Astrocyte (in vitro differentiated cells and primary cell): ENCODE results near the gene NFATC3. TPM values are rescaled to one million over a fixed set of nuclear protein-coding genes. Genes with fewer than 3 reads are reported as not detected.

Experiments
- DNase-seq: peaks from one replicate; pipeline ENCODE4 v3.0.0-alpha.2; 2010; ENCODE audit warnings: low read depth
- FAIRE-seq: peaks from 2 replicates; lab custom pipeline; 2011; peaks lifted over from hg19 to GRCh38; lab: Jason Lieb, UNC
- H2AFZ ChIP-seq: 2 replicates; pipeline ENCODE4 v1.6.0; 2012; ENCODE audit warnings: low read depth, low read length, inconsistent platforms
- H3K27ac ChIP-seq: 2 replicates; pipeline ENCODE4 v1.5.1; 2011; ENCODE audit warnings: low read depth, low read length, inconsistent platforms
- H3K27me3 ChIP-seq: 2 replicates; pipeline ENCODE4 v1.6.0; 2011; ENCODE audit warnings: low read length, inconsistent platforms; ENCODE audit not compliant: insufficient read depth
- H3K36me3 ChIP-seq: 2 replicates; pipeline ENCODE4 v1.5.1; 2011; ENCODE audit warnings: low read length, inconsistent platforms; ENCODE audit not compliant: insufficient read depth
- H3K4me1 ChIP-seq: 2 replicates; pipeline ENCODE4 v1.5.1; 2011; ENCODE audit warnings: low read length, inconsistent platforms; ENCODE audit not compliant: insufficient read depth
- H3K4me2 ChIP-seq: 2 replicates; pipeline ENCODE4 v1.6.0; 2012; ENCODE audit warnings: low read length, inconsistent platforms
- H3K4me3 ChIP-seq: 2 replicates; pipeline ENCODE4 v1.5.1; 2011; ENCODE audit warnings: low read depth, mild to moderate bottlenecking, low read length, inconsistent platforms; ENCODE audit not compliant: insufficient read depth
- H3K79me2 ChIP-seq: 2 replicates; pipeline ENCODE4 v1.6.0; 2012; ENCODE audit warnings: mild to moderate bottlenecking, low read length, inconsistent platforms; ENCODE audit not compliant: insufficient read depth
- H3K9ac ChIP-seq: 2 replicates; pipeline ENCODE4 v1.6.0; 2012; ENCODE audit warnings: mild to moderate bottlenecking, low read length, inconsistent platforms
- H3K9me3 ChIP-seq: 2 replicates; pipeline ENCODE4 v1.5.1; 2012; ENCODE audit warnings: low read depth, mild to moderate bottlenecking, low read length, inconsistent platforms; ENCODE audit not compliant: insufficient read depth
- H4K20me1 ChIP-seq: 2 replicates; pipeline ENCODE4 v1.6.0; 2012; ENCODE audit warnings: low read length, inconsistent platforms; ENCODE audit not compliant: insufficient read depth
- H3K27ac Mint-ChIP-seq: one replicate; pipeline ENCODE4 v1.8.0; 2021; ENCODE audit warnings: mild to moderate bottlenecking, mixed read lengths; ENCODE audit not compliant: unreplicated experiment
- H3K27me3 Mint-ChIP-seq: one replicate; pipeline ENCODE4 v1.8.0; 2021; ENCODE audit warnings: low read depth, mixed read lengths; ENCODE audit not compliant: unreplicated experiment
- H3K36me3 Mint-ChIP-seq: one replicate; pipeline ENCODE4 v1.8.0; 2021; ENCODE audit warnings: low read depth, mixed read lengths; ENCODE audit not compliant: unreplicated experiment
- H3K4me1 Mint-ChIP-seq: one replicate; pipeline ENCODE4 v1.8.0; 2021; ENCODE audit warnings: low read depth, mixed read lengths; ENCODE audit not compliant: unreplicated experiment
- H3K4me3 Mint-ChIP-seq: one replicate; pipeline ENCODE4 v1.8.0; 2021; ENCODE audit warnings: mild to moderate bottlenecking, moderate library complexity, mixed read lengths; ENCODE audit not compliant: unreplicated experiment
- H3K9me3 Mint-ChIP-seq: one replicate; pipeline ENCODE4 v1.8.0; 2021; ENCODE audit warnings: mild to moderate bottlenecking, mixed read lengths; ENCODE audit not compliant: unreplicated experiment
- CTCF ChIP-seq: IDR thresholded peaks from 2 replicates; pipeline ENCODE4 v1.5.1; 2011; ENCODE audit warnings: low read depth, mild to moderate bottlenecking, inconsistent platforms, low read length, moderate library complexity; ENCODE audit not compliant: insufficient read depth
- EZH2 ChIP-seq: IDR thresholded peaks from 2 replicates; pipeline ENCODE4 v1.6.1; 2012; ENCODE audit warnings: mild to moderate bottlenecking, low read length, inconsistent platforms; ENCODE audit not compliant: insufficient read depth
- total RNA-seq: library from RNA; stranded (reverse); gene quantifications from 2 replicates; pipeline ENCODE4 v1.2.1, GENCODE V29; 2021

NFATC3 gene
- total RNA-seq, 1 donor from 2014 or later = 34.0 TPM

GRCh38 chr16:68249371-68249770 is 164.2 kb downstream of the NFATC3 start:
- H3K4me3 Mint-ChIP-seq = no peak overlapping the region
- H3K27ac Mint-ChIP-seq = no peak overlapping the region
- H2AFZ ChIP-seq = no peak overlapping the region

GRCh38 chr16:68250951-68251350 is 165.8 kb downstream of the NFATC3 start:
- TF ChIP-seq EZH2 (no peak), CTCF (no peak)
- Mint-ChIP-seq H3K9me3 (no peaks in the 10 kb centered on the region), H3K4me3 (no peak overlapping the region), H3K4me1 (peaks cover 5% of the 10 kb centered on the region), H3K36me3 (peaks cover 8% of the 10 kb centered on the region), H3K27ac (no peak overlapping the region), H3K27me3 (no peaks in the 10 kb centered on the region)
- peaks cover 2% of the 10 kb centered on the region for H3K4me1 ChIP-seq
- H3K4me2 ChIP-seq = no peak overlapping the region
- peaks cover 7% of the 10 kb centered on the region for H3K36me3 ChIP-seq
- DNase-seq = no peak
- H4K20me1 ChIP-seq = peaks cover 23% of the 10 kb centered on the region
- FAIRE-seq = no peak
- no peaks in the 10 kb centered on the region for H3K9me3 ChIP-seq
- H3K27ac ChIP-seq = no peak overlapping the region
- peaks cover 23% of the 10 kb centered on the region for H3K79me2 ChIP-seq
- no peak overlapping the region for H3K9ac ChIP-seq
- H3K4me3 ChIP-seq = no peak overlapping the region
- no peak overlapping the region for H2AFZ ChIP-seq
- H3K27me3 ChIP-seq = no peaks in the 10 kb centered on the region

More at GRCh38 chr16:68249371-68249770, 164.2 kb downstream of the NFATC3 start:
- no peak overlapping the region for H3K4me2 ChIP-seq
- H4K20me1 ChIP-seq = peaks cover 23% of the 10 kb centered on the region
- H3K9me3 ChIP-seq = no peaks in the 10 kb centered on the region
- no peak for DNase-seq
- no peak overlapping the region for H3K4me3 ChIP-seq
- peaks cover 10% of the 10 kb centered on the region for H3K4me1 ChIP-seq
- no peaks in the 10 kb centered on the region for H3K27me3 ChIP-seq
- H3K27ac ChIP-seq = no peak overlapping the region
- no peak overlapping the region for H3K9ac ChIP-seq
- H3K79me2 ChIP-seq = peaks cover 30% of the 10 kb centered on the region
- no peak for FAIRE-seq
- H3K36me3 ChIP-seq = peaks cover 3% of the 10 kb centered on the region
- Mint-ChIP-seq H3K27me3 (no peaks in the 10 kb centered on the region), H3K4me1 (peaks cover 7% of the 10 kb centered on the region), H3K36me3 (peaks cover 8% of the 10 kb centered on the region), H3K9me3 (no peaks in the 10 kb centered on the region)
- no peak for TF ChIP-seq EZH2
- no peak for TF ChIP-seq CTCF

GRCh38 chr16:68251832-68252231 is 166.7 kb downstream of the NFATC3 start:
- peaks cover 19% of the 10 kb centered on the region for H4K20me1 ChIP-seq
- DNase-seq (no peak), FAIRE-seq (no peak)
- Mint-ChIP-seq H3K27me3 (no peaks in the 10 kb centered on the region), H3K4me1 (no peaks in the 10 kb centered on the region), H3K36me3 (peaks cover 8% of the 10 kb centered on the region), H3K9me3 (no peaks in the 10 kb centered on the region), H3K27ac (no peak overlapping the region), H3K4me3 (no peak overlapping the region)
- no peak overlapping the region for H2AFZ ChIP-seq
- H3K27ac ChIP-seq = no peak overlapping the region
- no peaks in the 10 kb centered on the region for H3K27me3 ChIP-seq
- H3K9me3 ChIP-seq = no peaks in the 10 kb centered on the region
- H3K9ac ChIP-seq = no peak overlapping the region
- H3K4me1 ChIP-seq = no peaks in the 10 kb centered on the region
- H3K36me3 ChIP-seq = peaks cover 7% of the 10 kb centered on the region
- peaks cover 14% of the 10 kb centered on the region for H3K79me2 ChIP-seq
- H3K4me3 ChIP-seq = no peak overlapping the region
- no peak overlapping the region for H3K4me2 ChIP-seq
- no peak for TF ChIP-seq CTCF
